Activated gamma-delta T cell (primary cell): ENCODE data around the gene CYTL1.
"Not testable (repeated sequence)": the region's sequence is repeated elsewhere in the genome, so short reads cannot be mapped to it uniquely, and the experiment has no call there.

Source experiments
- DNase-seq: peaks from one replicate; lab custom pipeline; 2025; lab: John Stamatoyannopoulos, UW

Gene CYTL1

DNA sequence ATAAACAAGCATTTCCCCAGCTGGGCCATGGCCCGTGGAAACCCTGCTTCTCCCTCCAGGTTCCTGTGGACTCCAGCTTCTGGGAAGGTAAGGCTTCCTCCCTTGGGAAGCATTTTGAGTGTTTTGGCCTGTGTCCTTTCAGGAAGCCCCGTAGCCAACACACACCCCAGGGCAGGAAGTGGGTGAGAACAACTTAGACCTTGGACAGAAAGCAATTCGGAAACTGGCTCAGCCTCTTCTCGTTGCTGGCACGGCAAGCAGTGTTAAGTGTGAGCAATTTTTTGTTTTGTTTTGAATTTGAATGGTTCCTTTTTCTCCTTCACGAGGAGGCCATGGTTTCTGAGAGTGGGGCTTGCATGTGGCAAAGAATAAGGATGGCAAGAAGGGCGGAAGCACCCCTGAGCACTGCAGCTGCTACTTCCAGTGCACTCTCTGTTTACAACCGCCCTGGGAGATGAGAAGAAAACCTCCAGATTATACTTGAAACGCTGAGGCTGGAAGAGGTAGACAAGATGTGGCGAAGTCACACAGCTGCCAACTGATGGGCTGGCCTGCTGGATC is 14.1 kb upstream of the CYTL1 start:
- DNase-seq = no peak

GRCh38 chr4:5032813-5033212 is 13.6 kb upstream of the CYTL1 start:
- DNase-seq = no peak

GRCh38 chr4:5030927-5031326 is 11.7 kb upstream of the CYTL1 start:
- DNase-seq = no peak

DNA sequence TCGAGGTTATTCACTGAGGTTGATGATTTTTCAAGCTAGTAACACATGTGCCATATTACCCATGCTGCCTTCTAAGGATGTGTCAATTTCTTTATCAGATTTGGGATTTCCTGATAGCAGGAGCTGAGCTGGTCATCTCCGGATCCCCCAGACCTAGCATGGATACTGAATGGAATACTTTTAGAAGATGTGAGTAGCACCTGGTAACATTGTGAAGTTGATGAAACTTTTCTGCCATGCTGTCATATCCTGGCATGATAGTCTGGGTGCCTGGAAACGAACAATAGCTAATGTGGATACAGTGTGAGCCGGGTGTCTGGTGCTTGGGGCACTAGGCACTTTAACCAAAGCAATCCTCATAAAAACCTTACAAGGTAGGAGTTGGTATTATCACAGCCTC is 11.0 kb upstream of the CYTL1 start:
- no peak for DNase-seq

DNA sequence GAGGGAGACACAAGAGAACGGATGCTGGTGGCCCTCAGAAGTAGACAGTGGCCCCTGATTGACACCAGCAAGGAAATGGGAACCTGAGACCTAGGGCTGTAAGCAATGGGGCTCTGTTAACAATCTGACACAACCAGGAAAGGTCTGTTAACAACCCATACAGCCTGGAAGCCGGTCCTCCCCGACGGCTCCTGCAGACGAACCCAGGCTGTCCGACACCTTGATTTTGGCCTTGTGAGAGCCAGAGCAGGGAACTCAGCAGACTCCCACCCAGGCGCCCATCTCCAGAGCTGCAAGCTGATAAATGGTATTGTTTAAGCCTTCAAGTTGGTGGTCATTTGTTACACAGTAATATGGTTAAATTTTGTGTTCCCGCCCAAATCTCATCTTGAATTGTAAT is 10.2 kb upstream of the CYTL1 start:
- no peak for DNase-seq

- DNase-seq = no peak
Measured at GRCh38 chr4:5028480-5028879, 9.2 kb upstream of the CYTL1 start.

DNA sequence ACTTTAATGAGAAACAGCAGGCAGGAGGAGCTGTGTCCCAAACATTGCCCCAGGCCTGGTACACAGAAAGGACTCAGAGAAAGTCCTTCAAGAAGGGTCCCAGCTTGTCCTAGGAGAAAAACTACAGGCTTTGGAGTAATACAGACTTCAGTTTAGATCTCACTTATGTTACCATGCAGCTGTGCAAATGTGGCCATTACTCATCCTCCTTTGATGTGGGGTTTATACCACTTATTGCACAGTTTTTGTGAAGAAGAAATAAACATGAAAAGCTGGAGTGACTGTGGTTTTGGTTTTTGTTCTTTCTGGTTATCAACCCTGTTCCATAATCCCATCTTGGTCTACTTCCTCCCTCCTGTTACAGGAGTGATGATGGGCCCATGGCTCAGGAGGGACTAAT is 8.1 kb upstream of the CYTL1 start:
- no peak for DNase-seq

GRCh38 chr4:5026371-5026770 is 7.1 kb upstream of the CYTL1 start:
- DNase-seq = no peak

DNA sequence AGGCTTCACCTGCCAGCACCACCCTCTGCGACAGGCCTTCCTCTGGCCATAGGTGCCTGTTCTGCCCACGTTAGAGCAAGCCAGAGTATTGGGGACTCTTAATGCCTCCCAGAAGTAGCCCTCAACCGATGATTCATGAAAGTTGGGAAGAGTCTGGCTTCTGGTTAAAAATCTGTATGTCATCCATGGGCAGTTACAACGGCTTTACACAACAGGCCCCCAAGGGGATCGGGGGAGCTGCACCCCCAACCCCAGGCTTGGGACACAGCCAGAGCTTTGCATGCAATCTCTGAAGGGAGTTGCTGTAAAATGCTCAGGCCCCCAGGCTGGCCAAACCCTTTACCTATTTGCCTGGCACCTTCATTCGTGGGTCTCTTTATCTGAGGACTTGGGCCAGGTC is 5.4 kb upstream of the CYTL1 start:
- DNase-seq = no peak

GRCh38 chr4:5021546-5021945 is 2.3 kb upstream of the CYTL1 start:
- DNase-seq = no peak

DNA sequence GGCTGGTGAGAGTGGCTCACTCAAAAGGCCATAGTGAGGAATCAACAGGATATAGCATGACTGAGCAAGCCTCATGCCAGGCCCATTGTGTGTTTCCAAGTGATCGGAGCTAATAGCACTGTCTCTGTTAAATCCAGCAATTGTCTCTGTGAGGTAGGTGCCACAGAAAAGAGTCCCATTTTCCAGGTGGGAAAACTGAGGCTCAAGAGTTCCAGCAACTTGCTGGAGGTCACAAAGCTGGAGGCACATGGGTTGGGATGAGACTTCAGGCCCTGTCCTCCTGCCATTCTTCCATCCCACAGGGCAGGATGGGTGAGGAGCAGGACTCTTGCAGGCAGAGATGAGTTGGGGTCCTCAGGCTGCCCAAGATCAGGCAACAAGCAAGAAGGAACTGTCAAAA is 1.1 kb upstream of the CYTL1 start:
- no peak for DNase-seq

DNA sequence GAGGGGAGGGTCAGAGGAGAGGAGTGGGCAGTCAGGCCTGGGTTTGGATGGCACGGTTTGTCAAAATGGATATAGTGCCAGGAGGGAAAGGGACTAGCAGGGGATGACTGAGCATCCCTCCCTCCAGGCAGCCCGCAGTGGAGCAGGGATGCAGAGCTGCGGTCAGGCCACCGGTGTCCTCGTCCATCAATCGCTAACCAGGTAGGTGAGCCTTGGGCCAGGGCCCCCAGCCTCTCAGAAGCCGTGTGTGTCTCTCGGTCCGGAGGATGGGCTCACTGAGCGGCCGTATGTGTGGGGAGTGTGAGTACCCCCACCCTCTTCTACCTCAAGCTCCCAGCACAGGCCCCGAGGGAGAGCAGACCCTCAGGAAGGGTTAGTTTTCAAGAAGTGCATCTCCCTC is 538 bp upstream of the CYTL1 start:
- DNase-seq = no peak

DNA sequence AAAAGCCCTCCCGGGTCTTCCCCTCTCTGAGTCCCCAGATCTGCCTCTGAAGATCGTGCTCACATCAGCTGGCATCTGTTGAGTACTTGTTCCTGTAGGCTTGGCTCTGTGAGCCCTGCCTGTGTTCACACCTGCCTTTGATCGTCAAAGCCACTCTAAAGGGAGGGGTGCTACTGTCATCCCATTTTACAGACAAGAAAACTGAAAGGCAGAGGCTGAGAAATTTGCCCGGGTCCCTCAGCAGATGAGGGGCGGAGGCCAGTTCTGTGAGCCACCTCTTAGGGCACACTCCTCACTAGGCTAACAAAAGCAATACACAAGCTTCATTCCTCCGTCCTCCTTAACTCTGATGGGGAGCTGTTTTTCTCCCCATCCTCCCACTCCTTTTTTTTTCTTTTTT is 655 bp downstream of the CYTL1 start:
- no peak for DNase-seq

DNA sequence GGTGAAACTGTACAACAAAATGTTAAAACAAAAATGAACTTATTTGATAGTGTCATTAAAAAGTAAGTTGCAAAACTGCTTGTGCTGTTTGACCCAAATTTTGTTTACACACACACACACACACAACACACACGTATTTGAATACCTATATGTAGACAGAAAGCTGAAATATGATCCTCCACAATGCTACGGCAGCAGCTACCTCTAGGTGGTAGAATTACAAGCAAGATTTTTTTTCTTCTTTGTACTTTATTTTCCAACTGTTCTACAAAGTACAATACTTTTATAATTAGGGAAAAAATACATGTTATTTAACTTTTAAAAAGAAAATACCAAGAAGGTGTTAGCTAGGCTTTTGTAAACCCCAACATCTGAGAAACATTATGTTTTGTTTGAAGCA is 1.2 kb downstream of the CYTL1 start:
- no peak for DNase-seq

- no peak for DNase-seq
Measured at GRCh38 chr4:5014007-5014682, 5.1 kb downstream of the CYTL1 start.

DNA sequence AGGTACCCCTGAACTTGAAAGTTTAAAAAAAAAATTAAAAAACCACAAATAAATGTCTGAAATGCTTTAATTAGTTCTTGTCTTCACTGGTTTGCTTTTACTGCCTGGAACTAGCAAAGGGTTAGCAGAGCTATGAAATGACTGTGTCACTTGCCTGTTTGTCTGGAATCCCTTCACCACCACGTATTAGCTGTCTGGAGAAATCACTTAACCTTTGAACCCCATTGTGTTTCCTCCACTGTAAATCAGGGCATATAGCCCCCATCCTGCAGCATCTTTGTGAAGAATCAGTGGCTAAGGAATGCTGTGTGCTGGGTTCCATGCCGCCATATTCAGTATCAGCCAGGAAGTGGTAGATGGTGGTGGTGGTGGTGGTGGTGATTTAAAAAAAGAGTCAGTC is 6.3 kb downstream of the CYTL1 start:
- no peak for DNase-seq

GRCh38 chr4:5012244-5012898 is 6.9 kb downstream of the CYTL1 start:
- DNase-seq = no peak

DNA sequence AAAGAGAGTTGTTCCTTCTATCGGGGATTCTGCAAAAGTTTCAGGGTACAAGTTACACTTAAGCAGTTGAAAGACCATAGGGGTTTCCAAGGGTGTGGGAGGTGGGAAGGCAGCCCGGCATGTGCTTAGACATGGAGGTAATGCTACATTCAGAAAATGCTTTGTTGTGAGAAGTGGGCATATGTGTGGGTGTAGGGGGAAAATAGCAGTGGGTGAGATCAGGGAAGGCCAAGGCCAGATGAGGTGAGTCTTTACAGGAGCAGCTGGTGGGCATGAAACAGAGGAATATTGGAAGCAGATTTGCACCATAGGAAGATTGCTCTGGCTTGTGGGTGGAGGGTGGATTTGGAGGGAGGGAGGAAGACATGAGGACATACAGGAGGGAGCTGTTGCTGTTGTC is 8.3 kb downstream of the CYTL1 start:
- no peak for DNase-seq

GRCh38 chr4:5009796-5010195 is 9.5 kb downstream of the CYTL1 start:
- DNase-seq = no peak

- DNase-seq = not testable (repeated sequence)
Measured at GRCh38 chr4:5006932-5007331, 12.3 kb downstream of the CYTL1 start.

DNA sequence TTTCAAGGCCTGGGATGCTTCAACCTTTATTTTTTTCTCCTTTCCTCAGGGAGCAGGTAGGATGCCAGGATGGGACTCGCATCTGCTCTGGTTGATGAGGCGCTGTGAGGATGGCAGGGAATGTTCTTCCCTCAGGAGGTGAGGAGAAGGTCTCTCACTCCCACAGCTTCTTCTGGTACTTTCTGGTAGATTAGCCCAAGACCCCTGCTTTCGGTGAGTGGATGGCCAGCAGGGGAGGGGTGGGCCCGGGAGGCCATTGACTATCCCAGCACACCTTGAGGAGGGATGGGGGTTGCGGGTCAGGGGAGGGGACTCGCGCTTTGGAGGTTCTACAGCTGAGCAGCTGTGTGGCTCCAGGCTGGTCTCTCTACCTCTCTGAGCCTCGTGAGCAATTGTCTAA is 14.8 kb downstream of the CYTL1 start:
- no peak for DNase-seq

DNA sequence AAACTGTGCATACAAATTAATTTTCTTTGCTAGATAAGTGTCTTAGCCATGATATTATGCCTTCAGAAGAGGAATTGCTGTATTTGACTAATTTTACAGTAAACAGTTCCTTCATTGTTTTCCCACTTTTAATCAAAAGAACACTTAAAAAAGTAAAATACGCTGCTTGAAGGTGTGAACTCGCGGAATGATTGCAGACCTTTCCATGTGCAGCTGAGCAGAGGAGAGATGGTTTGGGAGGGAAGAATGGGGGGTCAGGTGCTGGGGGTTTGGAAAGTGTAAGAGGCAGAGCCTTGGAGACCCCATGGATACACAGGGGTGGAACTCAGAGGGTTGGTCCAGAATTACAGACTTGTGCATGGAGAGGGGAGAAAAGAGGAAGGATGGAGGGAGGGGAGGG is 15.3 kb downstream of the CYTL1 start:
- DNase-seq = no peak

GRCh38 chr4:5003372-5003857 is 15.8 kb downstream of the CYTL1 start:
- DNase-seq = no peak

DNA sequence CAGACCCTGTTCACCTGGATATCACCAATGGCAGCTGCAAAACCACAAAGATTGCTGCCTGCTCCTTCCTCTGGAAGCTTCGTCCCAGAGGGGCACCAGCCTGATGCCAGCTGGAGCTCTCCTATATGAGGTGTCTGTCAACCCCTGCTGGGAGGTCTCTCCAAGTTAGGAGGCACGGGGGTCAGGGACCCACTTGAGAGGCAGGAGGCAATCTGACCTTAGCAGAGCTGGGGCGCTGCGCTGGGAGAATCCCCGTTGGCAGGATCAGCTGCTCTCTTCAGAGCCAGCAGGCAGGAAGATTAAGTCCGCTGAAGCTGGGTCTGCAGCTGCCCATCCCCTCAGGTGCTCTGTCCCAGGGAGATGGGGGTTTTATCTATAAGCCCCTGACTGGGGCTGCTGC is 17.6 kb downstream of the CYTL1 start:
- DNase-seq = not testable (repeated sequence)
